Karpas-422 (cell line): Measurements from ENCODE around the gene TBPL2. TPM values are rescaled to one million over a fixed set of nuclear protein-coding genes. Genes with fewer than 3 reads are reported as not detected.

ENCODE experiments used
- DNase-seq: peaks from one replicate; pipeline ENCODE4 v3.0.0-alpha.2; 2015
- H2AFZ ChIP-seq: fragments of 200-600 bp; sonication (generic); 2 replicates; pipeline ENCODE4 v1.6.1; 2014; ENCODE audit warnings: antibody characterized with exemption, low read length, mixed read lengths
- H3K27ac ChIP-seq: fragments of 200-600 bp; sonication (generic); 2 replicates; pipeline ENCODE4 v1.5.1; 2014; ENCODE audit warnings: mild to moderate bottlenecking, low read length, moderate library complexity
- H3K27me3 ChIP-seq: fragments of 200-600 bp; sonication (generic); 2 replicates; pipeline ENCODE4 v1.6.1; 2014; ENCODE audit warnings: low read length, mixed read lengths
- H3K36me3 ChIP-seq: fragments of 200-600 bp; sonication (generic); 2 replicates; pipeline ENCODE4 v1.6.1; 2014; ENCODE audit warnings: low read length, mixed read lengths; ENCODE audit not compliant: insufficient read depth
- H3K4me1 ChIP-seq: fragments of 200-600 bp; sonication (generic); 2 replicates; pipeline ENCODE4 v1.6.1; 2014; ENCODE audit warnings: mild to moderate bottlenecking, low read length, mixed read lengths
- H3K4me2 ChIP-seq: fragments of 200-600 bp; sonication (generic); 2 replicates; pipeline ENCODE4 v1.6.1; 2014; ENCODE audit warnings: low read length, low read depth, mild to moderate bottlenecking; ENCODE audit not compliant: poor library complexity, severe bottlenecking
- H3K4me3 ChIP-seq: fragments of 200-600 bp; sonication (generic); 2 replicates; pipeline ENCODE4 v1.5.1; 2014; ENCODE audit warnings: mild to moderate bottlenecking, antibody characterized with exemption, low read length, mixed read lengths
- H3K79me2 ChIP-seq: fragments of 200-600 bp; sonication (generic); 2 replicates; pipeline ENCODE4 v1.6.1; 2014; ENCODE audit warnings: mild to moderate bottlenecking, low read length, mixed read lengths
- H3K9ac ChIP-seq: fragments of 200-600 bp; sonication (generic); 2 replicates; pipeline ENCODE4 v1.6.0; 2014; ENCODE audit warnings: low read length
- H3K9me2 ChIP-seq: fragments of 200-600 bp; sonication (generic), shearing (Covaris generic); replicated peaks from 2 replicates; pipeline ENCODE4 v1.6.0; 2014; ENCODE audit warnings: mild to moderate bottlenecking, low read length, moderate library complexity; ENCODE audit not compliant: insufficient read depth
- H3K9me3 ChIP-seq: fragments of 300-700, 200-600 bp; sonication (generic); 2 replicates; pipeline ENCODE4 v1.6.1; 2014; ENCODE audit warnings: low read length, mixed read lengths
- H4K20me1 ChIP-seq: fragments of 200-600 bp; sonication (generic); 2 replicates; pipeline ENCODE4 v1.6.1; 2014; ENCODE audit warnings: mild to moderate bottlenecking, antibody characterized with exemption, low read length, low read depth; ENCODE audit not compliant: insufficient read depth
- total RNA-seq: library from RNA; depleted of rRNA; stranded (reverse); fragments of >200 nt; shearing (Covaris generic); gene quantifications from 2 replicates; pipeline ENCODE4 v1.2.3, GENCODE V29; 2014; ENCODE audit warnings: low replicate concordance

Gene TBPL2
- total RNA-seq, 1 experiment from 2014 or later, result not detected

- Histone ChIP-seq H3K4me3 (peak within 1 kb of the TSS; percentile 90), H3K9me3 (no peaks in the 10 kb centered on the region), H3K27me3 (no peaks in the 10 kb centered on the region), H3K9ac (peak within 1 kb of the TSS; percentile 76), H3K4me2 (peak within 1 kb of the TSS; percentile 88), H3K79me2 (peaks cover 44% of the 10 kb centered on the region), H3K9me2 (no peaks in the 10 kb centered on the region), H2AFZ (peak within 1 kb of the TSS; percentile 82), H4K20me1 (no peaks in the 10 kb centered on the region), H3K36me3 (no peaks in the 10 kb centered on the region), H3K27ac (no peak within 1 kb of the TSS), H3K4me1 (peaks cover 31% of the 10 kb centered on the region)
- peak; percentile 96 for DNase-seq
These were observed 28.7 kb downstream of the TBPL2 start, which contains the start of gene ATG14 for GRCh38 chr14:55411426-55412389. Gene ATG14, minus strand, starts transcription at chr14:55411830. Its CDS starts 8 bp downstream, at chr14:55411822.

DNA sequence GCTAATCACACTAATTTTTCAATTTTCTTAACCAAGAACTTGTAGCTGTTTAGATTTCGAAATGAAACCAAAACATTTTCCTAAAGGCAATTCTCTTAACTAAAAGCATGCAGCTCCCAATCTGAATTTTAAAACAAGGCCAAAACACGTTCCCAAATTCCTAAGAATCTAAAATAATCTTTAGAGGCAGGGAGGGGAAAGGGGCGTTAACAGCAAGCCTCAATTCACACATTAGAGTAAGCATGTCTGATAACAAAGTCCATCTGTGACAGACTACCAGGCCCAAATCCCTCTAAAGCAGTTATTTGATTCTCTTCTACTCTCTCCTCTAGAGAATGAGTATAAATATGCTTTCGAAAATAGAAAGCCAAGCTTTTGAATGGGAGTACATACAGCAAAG lies 29.5 kb downstream of the TBPL2 start:
- Histone ChIP-seq H3K9me2 (no peaks in the 10 kb centered on the region), H3K79me2 (peaks cover 53% of the 10 kb centered on the region), H3K4me3 (peak overlapping the region; percentile 90), H3K4me1 (peaks cover 34% of the 10 kb centered on the region), H3K27ac (no peak overlapping the region), H3K4me2 (peak overlapping the region; percentile 88), H3K9ac (peak overlapping the region; percentile 76), H4K20me1 (no peaks in the 10 kb centered on the region), H3K27me3 (no peaks in the 10 kb centered on the region), H2AFZ (no peak overlapping the region), H3K9me3 (no peaks in the 10 kb centered on the region), H3K36me3 (no peaks in the 10 kb centered on the region)
- DNase-seq, result no peak

DNA sequence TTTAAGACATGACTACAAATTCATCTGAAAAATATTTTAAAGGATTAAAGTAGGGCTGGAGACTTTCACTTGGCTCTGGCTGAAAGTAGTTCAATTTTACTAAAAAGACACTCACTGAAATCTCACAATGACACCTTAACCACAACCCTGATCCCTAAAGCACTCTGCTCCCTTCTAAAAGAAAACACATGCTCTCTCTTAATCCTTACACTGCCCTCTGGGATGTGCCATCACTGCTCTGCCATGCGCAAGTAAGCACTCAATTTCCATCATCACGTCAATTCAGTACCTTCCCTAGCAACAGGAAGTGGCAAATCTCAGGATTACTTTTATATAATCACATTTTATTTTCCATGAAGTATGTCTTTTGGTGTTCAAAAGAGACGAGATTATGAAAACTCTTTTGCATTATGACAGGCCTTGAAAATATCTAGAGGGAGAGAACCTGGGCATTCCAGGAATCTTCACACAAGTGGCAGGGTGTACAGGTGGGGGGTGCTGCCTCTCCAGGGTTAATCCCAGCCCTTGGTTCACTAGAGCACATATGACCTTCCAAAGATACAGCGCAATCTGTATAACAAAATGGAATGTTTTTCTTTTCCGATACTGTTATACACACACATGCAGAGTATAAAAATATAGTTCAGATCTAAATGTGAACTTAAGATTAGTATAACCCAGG lies 36.1 kb downstream of the TBPL2 start:
- no peak overlapping the region for H3K4me3 ChIP-seq
- peaks cover 30% of the 10 kb centered on the region for H3K4me1 ChIP-seq
- no peak overlapping the region for H2AFZ ChIP-seq
- no peaks in the 10 kb centered on the region; the same call in 1 of the 2 replicates for H4K20me1 ChIP-seq
- no peaks in the 10 kb centered on the region for H3K36me3 ChIP-seq
- H3K4me2 ChIP-seq, result peak overlapping the region; percentile 20
- no peaks in the 10 kb centered on the region for H3K27me3 ChIP-seq
- H3K9ac ChIP-seq, result no peak overlapping the region
- peaks cover 90% of the 10 kb centered on the region for H3K79me2 ChIP-seq
- H3K9me3 ChIP-seq, result no peaks in the 10 kb centered on the region
- no peak overlapping the region for H3K27ac ChIP-seq
- no peaks in the 10 kb centered on the region for H3K9me2 ChIP-seq
- DNase-seq, result no peak

GRCh38 chr14:55401751-55402150 lies 38.7 kb downstream of the TBPL2 start:
- Histone ChIP-seq H3K36me3 (no peaks in the 10 kb centered on the region), H2AFZ (no peak overlapping the region), H3K4me2 (no peak overlapping the region), H3K9me2 (no peaks in the 10 kb centered on the region), H3K79me2 (peaks cover 88% of the 10 kb centered on the region), H3K9me3 (no peaks in the 10 kb centered on the region), H3K9ac (no peak overlapping the region), H3K4me3 (no peak overlapping the region), H3K27ac (no peak overlapping the region), H3K27me3 (no peaks in the 10 kb centered on the region), H4K20me1 (no peaks in the 10 kb centered on the region; the same call in 1 of the 2 replicates), H3K4me1 (peaks cover 24% of the 10 kb centered on the region)
- DNase-seq, result no peak

DNA sequence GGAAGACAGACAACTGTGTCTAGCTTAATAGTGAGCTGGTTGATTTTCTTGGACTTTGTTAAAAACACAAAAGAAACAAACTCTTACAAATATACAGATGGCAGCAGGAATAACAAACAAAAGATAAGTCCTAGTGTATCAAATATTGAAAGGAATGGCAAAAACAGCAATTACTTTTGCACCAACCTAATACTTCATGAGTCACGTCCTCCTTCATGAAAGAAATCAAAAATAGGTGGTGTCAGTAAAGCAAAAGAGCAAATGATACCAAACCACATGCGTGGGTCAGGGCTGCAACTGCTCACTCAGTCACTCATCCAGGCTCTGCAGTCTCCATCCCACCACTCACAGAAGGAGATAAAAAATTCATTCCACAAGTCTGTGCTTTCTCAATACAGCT lies 40.6 kb downstream of the TBPL2 start:
- no peak for DNase-seq
- Histone ChIP-seq H3K27ac (no peak overlapping the region), H3K36me3 (no peaks in the 10 kb centered on the region), H3K4me2 (no peak overlapping the region), H3K4me3 (no peak overlapping the region), H3K79me2 (peaks cover 70% of the 10 kb centered on the region), H3K27me3 (no peaks in the 10 kb centered on the region), H3K9ac (no peak overlapping the region), H3K9me2 (no peaks in the 10 kb centered on the region), H2AFZ (no peak overlapping the region), H4K20me1 (no peaks in the 10 kb centered on the region), H3K9me3 (no peaks in the 10 kb centered on the region), H3K4me1 (peaks cover 11% of the 10 kb centered on the region)

GRCh38 chr14:55399183-55399582 lies 41.2 kb downstream of the TBPL2 start:
- H3K9me3 ChIP-seq, result no peaks in the 10 kb centered on the region
- no peak overlapping the region for H3K27ac ChIP-seq
- no peak overlapping the region for H3K4me3 ChIP-seq
- no peaks in the 10 kb centered on the region for H3K9me2 ChIP-seq
- H3K36me3 ChIP-seq, result no peaks in the 10 kb centered on the region
- no peak overlapping the region for H2AFZ ChIP-seq
- peaks cover 4% of the 10 kb centered on the region for H3K4me1 ChIP-seq
- no peaks in the 10 kb centered on the region for H4K20me1 ChIP-seq
- no peak overlapping the region for H3K9ac ChIP-seq
- H3K79me2 ChIP-seq, result peaks cover 63% of the 10 kb centered on the region
- DNase-seq, result no peak
- no peak overlapping the region for H3K4me2 ChIP-seq
- no peaks in the 10 kb centered on the region for H3K27me3 ChIP-seq

DNA sequence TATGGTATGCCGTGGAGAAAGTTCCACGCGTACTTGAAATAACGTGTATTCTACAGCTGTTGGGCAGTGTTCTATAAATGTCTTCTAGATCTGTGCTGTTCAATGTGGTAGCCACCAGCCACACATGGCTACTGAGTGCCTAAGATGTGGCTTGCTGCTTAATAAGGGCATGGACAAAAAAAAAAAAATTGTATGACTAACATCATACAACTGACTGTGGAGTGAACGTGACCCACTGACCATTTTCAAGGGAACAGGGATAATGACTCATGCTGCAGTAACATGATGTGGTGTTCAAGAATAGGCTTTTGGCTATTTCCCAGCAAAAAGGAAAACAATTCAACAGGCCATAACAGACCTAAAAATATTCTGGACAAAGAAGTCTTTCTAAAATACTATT lies 41.7 kb downstream of the TBPL2 start:
- DNase-seq, result no peak

DNA sequence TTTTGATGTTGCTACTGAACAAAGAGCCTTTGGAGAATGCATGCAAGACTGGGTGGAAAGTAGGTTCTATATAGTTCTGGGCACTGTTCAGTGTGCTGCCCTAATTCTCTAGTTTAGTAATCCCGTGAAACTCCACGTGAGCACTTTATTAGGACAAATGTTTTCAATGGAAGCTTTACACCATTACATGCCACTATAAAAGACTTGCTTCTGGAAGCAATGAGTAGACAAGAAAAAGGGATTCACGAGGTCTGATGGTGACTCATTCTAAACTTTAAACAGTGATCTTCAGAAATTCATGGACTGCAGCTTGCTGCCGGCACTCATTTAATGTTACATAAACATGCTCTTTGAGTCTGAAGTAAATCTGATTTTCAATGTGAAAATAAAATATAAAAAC lies 51.1 kb downstream of the TBPL2 start:
- Histone ChIP-seq H3K9me2 (no peaks in the 10 kb centered on the region), H3K36me3 (peaks cover 3% of the 10 kb centered on the region; the same call in 1 of the 2 replicates), H3K4me1 (no peaks in the 10 kb centered on the region), H3K27ac (no peak overlapping the region), H3K79me2 (peaks cover 8% of the 10 kb centered on the region; the same call in 1 of the 2 replicates), H3K27me3 (no peaks in the 10 kb centered on the region), H3K4me2 (no peak overlapping the region), H4K20me1 (no peaks in the 10 kb centered on the region), H3K4me3 (no peak overlapping the region), H3K9me3 (no peaks in the 10 kb centered on the region), H2AFZ (no peak overlapping the region), H3K9ac (no peak overlapping the region)
- DNase-seq, result no peak

More for the DNA sequence above, 41.7 kb downstream of the TBPL2 start:
- H3K9ac ChIP-seq, result no peak overlapping the region
- H4K20me1 ChIP-seq, result no peaks in the 10 kb centered on the region
- H3K27ac ChIP-seq, result no peak overlapping the region
- no peak overlapping the region for H3K4me3 ChIP-seq
- H3K4me1 ChIP-seq, result no peaks in the 10 kb centered on the region
- H3K36me3 ChIP-seq, result no peaks in the 10 kb centered on the region
- no peaks in the 10 kb centered on the region for H3K27me3 ChIP-seq
- no peaks in the 10 kb centered on the region for H3K9me3 ChIP-seq
- H2AFZ ChIP-seq, result no peak overlapping the region
- H3K4me2 ChIP-seq, result no peak overlapping the region
- no peaks in the 10 kb centered on the region for H3K9me2 ChIP-seq
- H3K79me2 ChIP-seq, result peaks cover 58% of the 10 kb centered on the region
